Hematopoietic multipotent progenitor cell treated with erythropoietin and hydrocortisone succinate and interleukin-3 and kit ligand, for 17 days (in vitro differentiated cells): ENCODE data around the gene POTEB3.
"Not testable (repeated sequence)": the region's sequence is repeated elsewhere in the genome, so short reads cannot be mapped to it uniquely, and the experiment has no call there.

ENCODE experiments used
- DNase-seq: peaks from one replicate; pipeline ENCODE4 v3.0.0-alpha.2; 2015; ENCODE audit warnings: low spot score

Gene POTEB3

GRCh38 chr15:21440399-21440798, at the start of gene POTEB3:
POTEB3 (minus strand) TSS chr15:21440499; CDS start chr15:21440011, 488 bp downstream.
- not testable (repeated sequence) for DNase-seq

- DNase-seq, result not testable (repeated sequence)
Observed at GRCh38 chr15:21453683-21454082, 13.4 kb upstream of the POTEB3 start.

GRCh38 chr15:21451920-21452563, 11.7 kb upstream of the POTEB3 start:
- not testable (repeated sequence) for DNase-seq

- not testable (repeated sequence) for DNase-seq
Observed at GRCh38 chr15:21451487-21451886, 11.2 kb upstream of the POTEB3 start.

- DNase-seq, result not testable (repeated sequence)
Observed at GRCh38 chr15:21407366-21407765, 32.9 kb downstream of the POTEB3 start.

GRCh38 chr15:21401531-21401930, 38.8 kb downstream of the POTEB3 start:
- DNase-seq, result not testable (repeated sequence)

- not testable (repeated sequence) for DNase-seq
Observed at GRCh38 chr15:21399111-21399510, 41.2 kb downstream of the POTEB3 start.

- not testable (repeated sequence) for DNase-seq
Observed at GRCh38 chr15:21398511-21398910, 41.8 kb downstream of the POTEB3 start.

- DNase-seq, result not testable (repeated sequence)
Observed at GRCh38 chr15:21397656-21398055, 42.6 kb downstream of the POTEB3 start.

GRCh38 chr15:21397186-21397585, 43.1 kb downstream of the POTEB3 start:
- DNase-seq, result not testable (repeated sequence)

GRCh38 chr15:21385961-21386360, 54.3 kb downstream of the POTEB3 start:
- DNase-seq, result not testable (repeated sequence)

GRCh38 chr15:21383866-21384485, 56.3 kb downstream of the POTEB3 start:
- not testable (repeated sequence) for DNase-seq

- not testable (repeated sequence) for DNase-seq
Observed at GRCh38 chr15:21373682-21374081, 66.6 kb downstream of the POTEB3 start.

- DNase-seq, result not testable (repeated sequence)
Observed at GRCh38 chr15:21369177-21369576, 71.1 kb downstream of the POTEB3 start.

- DNase-seq, result not testable (repeated sequence)
Observed at GRCh38 chr15:21368625-21369024, 71.7 kb downstream of the POTEB3 start.
